PC-9 (cell line): Measurements from ENCODE around the gene OR11A1.

ENCODE experiments used
- CTCF ChIP-seq: fragments of 200-600 bp; sonication (generic); conservative IDR thresholded peaks from 2 replicates; pipeline ENCODE4 v1.6.1; 2017; ENCODE audit warnings: mixed run types, antibody characterized with exemption, mild to moderate bottlenecking, moderate library complexity
- EZH2 ChIP-seq: fragments of 200-600 bp; sonication (generic); IDR thresholded peaks from 2 replicates; pipeline ENCODE4 v1.8.0; 2017; ENCODE audit warnings: antibody characterized with exemption, low read depth

- TF ChIP-seq CTCF (no peak), EZH2 (no peak)
These were observed 32.4 kb upstream of the OR11A1 start for GRCh38 chr6:29489286-29489685.
